Hepatocyte (in vitro differentiated cells): ENCODE results near the gene CDHR1.

Experiments
- CTCF ChIP-seq: fragments of 200-600 bp; sonication (generic); IDR thresholded peaks from 2 replicates; pipeline ENCODE4 v1.5.1; 2016; ENCODE audit warnings: antibody characterized with exemption, mild to moderate bottlenecking; ENCODE audit not compliant: poor library complexity
- EZH2phosphoT487 ChIP-seq: fragments of 200-600 bp; sonication (generic); IDR thresholded peaks from one replicate; pipeline ENCODE4 v1.6.1; 2018; ENCODE audit warnings: antibody characterized with exemption, mild to moderate bottlenecking, low read depth, moderate library complexity; ENCODE audit not compliant: unreplicated experiment, severe bottlenecking

DNA sequence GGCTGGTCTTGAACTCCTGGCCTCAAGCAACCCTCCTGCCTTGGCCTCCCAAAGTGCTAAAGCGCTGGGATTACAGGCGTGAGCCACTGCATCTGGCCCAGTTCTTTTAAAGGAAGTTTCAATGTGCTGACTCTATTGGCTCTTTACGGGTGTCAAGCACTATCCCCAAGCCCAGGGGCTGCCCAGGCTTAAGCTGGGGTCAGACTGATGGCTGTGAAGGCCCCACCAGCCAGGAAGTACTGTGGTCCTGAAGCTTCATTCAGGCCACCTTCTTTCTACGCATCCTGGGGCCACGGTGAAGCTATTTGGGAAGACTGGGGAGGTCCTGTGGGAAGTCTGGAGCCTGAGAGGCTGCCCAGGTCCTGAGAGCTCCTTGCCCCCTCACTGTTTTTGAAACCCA, 12.7 kb upstream of the CDHR1 start:
- TF ChIP-seq CTCF (no peak), EZH2phosphoT487 (no peak)
